Sciatic nerve (tissue), 2 donors: ENCODE measurements around the gene INPP5A. TPM values are rescaled to one million over a fixed set of nuclear protein-coding genes. Genes with fewer than 3 reads are reported as not detected.
A peak's percentile ranks its signal among the peaks of the same experiment; 100 is the strongest.
"Not testable (repeated sequence)": the region's sequence is repeated elsewhere in the genome, so short reads cannot be mapped to it uniquely, and the experiment has no call there.

Source experiments
- ATAC-seq: fragments of 200-7000 bp; cut with Tn5 transposase; one replicate; pipeline ENCODE4 v1.9.1; 2020; ENCODE audit warnings: mild to moderate bottlenecking, moderate library complexity
- DNase-seq: peaks from one replicate; pipeline ENCODE4 v3.0.0-alpha.2; 2020; ENCODE audit warnings: low spot score
- intact Hi-C: fragments of 100-400 bp; cut with DNase I; formaldehyde crosslinking; loops from one replicate; pipeline ENCODE4 v1.14.2; 2022
- total RNA-seq: library from RNA; stranded (reverse); fragmentation: NEBNext Ultra II Directional; extraction: Animal tissue kit (Norgen Biotek cat#: 25700); gene quantifications from one replicate; pipeline ENCODE4 v1.2.1, GENCODE V29; 2021
- donor health status: DM: no; HTN: no; CAD: no.
- donor health status: DM: no; HTN: no; CAD: no.

INPP5A gene, protein sequence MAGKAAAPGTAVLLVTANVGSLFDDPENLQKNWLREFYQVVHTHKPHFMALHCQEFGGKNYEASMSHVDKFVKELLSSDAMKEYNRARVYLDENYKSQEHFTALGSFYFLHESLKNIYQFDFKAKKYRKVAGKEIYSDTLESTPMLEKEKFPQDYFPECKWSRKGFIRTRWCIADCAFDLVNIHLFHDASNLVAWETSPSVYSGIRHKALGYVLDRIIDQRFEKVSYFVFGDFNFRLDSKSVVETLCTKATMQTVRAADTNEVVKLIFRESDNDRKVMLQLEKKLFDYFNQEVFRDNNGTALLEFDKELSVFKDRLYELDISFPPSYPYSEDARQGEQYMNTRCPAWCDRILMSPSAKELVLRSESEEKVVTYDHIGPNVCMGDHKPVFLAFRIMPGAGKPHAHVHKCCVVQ
- total RNA-seq = 54.3 TPM

DNA sequence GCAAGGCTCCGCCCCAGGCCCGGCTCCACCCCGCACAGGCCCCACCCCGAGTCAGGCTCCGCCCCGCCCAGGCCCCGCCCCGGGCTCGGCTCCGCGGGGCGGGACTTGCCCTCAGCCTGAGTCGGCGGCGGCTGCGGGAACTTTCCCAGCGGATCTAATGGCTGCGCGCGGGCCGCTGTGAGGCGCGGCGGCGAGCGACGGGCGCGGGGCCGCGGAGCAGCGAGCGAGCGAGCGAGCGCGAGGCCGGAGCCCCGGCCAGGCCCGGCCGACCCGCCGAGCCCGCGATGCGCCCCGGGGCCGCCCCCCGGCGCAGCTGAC is at the start of gene INPP5A:
Gene INPP5A, plus strand, starts transcription at position 104 of the 318 bp plus-strand sequence. CDS start 310 bp downstream, outside the sequence.
- intact Hi-C loops = no loop called here
- no peak for DNase-seq
- ATAC-seq = no peak

DNA sequence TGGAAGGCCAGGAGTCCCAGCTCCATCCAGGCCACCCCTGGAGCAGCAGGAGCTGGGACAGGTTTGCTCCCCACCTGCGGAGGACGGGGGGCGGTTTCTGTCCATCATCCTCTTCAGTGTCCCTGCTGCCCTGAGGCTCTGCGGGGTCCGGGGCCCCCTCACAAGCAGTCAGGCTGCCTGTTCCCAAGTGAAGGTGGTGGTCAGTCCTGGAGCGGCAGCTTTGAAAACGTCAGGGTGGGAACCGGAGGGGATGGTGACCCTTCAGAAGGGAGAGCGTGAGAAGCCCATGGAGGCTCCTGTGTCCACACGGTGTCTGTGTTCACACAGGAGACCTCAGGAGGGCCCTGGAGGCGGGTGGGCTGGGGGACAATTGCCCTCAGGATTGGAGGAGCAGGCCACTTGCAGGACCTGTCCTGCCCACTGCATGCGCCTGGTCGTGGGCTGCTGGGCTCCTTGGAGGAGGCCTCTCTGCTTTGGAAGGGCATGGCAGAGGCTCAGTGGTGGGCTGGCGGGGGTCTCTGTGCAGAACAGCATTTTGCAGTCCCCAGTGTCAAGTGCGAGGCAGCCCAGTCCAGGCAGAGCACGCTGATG is 49.3 kb upstream of the INPP5A start:
- DNase-seq (peak; percentile 46), ATAC-seq (no peak)
- intact Hi-C loops = no loop called here

DNA sequence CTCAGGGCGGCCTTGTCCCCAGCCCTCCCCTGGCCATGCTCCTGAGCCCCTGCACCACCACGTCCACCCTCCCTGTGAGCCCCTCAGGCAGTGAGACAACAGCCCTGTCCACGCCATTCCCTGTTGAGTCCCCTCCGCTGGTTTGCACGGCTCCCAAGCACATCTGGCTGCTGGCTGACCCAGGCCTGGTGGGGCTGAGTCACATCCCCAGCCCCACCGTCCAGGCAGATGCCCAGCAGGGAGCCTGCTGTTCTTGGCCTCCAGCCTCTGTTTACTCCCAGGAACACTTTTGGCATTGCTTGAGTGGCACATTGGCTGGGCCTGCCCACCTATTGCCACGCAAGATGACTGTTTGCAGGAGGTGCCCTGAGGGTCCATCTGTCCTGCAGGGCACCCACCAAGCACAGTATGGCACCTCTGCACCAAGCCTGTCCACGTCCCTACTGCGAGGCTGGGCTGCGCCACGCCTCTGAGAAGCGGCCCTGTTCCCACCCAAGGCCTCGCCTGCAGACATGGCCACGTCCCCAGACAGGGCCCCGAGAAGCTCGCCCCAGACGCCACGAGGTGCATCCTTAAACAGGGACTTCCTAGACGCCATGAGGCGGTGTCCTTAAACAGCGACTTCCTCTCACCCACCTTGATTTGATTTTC is 48.4 kb upstream of the INPP5A start:
- DNase-seq (peak; percentile 47), ATAC-seq (no peak)
- intact Hi-C loops = no loop called here

DNA sequence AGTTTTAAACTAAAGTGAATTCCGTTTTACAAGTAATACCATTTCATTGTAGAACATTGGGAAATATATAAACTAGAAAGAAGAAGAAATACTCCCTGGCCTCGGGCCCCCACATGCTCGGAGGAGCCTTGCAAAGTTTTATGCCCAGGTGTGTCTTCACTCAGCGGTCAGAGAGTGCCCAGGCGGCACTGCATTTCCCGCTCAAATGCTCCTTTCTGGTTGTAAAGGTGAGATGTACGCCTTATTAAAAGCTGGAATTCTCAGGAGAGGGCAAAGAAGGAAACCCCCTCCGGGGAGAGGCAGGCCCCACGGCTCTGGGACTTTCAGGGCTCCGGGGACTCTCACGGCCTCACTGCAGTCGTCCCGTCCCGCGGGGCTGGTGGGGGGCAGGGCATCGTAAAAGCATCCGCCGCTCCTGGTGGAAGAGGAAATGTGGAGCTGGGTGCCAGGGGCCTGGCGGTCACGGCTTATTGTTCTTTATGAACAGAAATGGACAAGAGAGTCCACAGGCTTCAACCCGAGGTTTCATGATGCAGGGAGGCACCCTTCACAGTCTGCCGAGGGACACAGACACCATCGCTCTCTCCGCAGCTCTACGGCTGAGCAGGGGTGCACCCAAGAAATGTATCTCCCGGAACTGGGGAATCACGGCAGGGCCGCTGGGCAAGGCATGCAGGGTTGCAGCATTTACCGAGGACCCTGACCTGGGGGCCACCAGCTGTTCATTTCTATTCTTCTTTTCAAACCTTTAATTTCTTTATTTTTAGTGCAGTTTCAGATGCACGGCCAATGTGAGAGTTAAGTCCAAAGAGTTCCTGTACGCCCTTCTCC is 47.7 kb upstream of the INPP5A start:
- DNase-seq = peak; percentile 57
- ATAC-seq = no peak
- intact Hi-C loops = no loop called here

DNA sequence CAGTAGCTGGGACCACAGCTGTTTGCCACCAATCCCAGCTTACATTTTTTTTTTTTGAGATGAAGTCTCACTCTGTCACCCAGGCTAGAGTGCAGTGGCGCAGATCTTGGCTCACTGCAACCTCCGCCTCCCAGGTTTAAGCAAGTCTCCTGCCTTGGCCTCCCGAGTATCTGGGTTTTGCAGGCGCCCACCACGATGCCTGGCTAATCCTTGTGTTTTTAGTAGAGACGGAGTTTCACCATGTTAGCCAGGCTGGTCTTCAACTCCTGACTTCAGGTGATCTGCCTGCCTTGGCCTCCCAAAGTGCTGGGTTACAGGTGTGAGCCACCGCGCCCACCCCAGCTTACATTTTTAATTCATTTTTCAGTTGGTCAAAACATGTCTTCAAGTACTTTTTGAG is 46.1 kb upstream of the INPP5A start:
- peak; percentile 31 for DNase-seq
- ATAC-seq, intact Hi-C loops: not testable (repeated sequence)

DNA sequence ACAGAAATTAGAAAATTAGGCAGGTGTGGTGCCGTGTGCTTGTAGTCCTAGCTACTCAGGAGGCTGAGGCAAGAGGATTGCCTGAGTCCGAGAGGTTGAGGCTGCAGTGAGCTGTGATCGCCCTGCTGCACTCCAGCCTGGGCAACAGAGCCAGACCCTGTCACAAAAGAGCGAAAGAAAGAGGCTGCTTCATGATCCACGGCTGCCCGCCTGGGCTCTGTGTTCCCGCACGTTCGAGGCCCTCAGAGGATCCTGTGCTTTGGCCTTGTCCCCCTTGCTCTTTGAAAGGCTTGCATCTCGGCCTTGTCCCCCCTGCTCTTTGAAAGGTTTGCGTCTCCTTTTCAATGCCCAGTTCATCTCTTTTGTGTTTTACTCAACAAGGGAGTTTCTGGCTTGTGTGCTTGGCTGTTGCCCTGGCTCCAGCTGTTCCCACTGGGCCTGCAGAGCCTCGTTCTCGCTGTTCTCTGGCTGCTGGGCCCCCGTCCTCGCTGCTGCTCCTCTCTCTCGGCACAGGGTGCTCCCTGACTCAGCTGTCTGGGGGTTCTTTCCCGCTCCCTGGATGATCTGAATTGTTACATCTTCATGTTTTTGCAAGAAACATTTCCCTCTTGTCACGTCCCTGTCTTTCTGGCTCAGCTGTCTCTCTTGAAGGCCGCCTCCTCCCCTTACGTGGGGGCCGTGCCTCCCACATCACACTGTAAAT is 45.1 kb upstream of the INPP5A start:
- intact Hi-C loops = no loop called here
- DNase-seq = peak; percentile 66
- peak; percentile 79 for ATAC-seq

DNA sequence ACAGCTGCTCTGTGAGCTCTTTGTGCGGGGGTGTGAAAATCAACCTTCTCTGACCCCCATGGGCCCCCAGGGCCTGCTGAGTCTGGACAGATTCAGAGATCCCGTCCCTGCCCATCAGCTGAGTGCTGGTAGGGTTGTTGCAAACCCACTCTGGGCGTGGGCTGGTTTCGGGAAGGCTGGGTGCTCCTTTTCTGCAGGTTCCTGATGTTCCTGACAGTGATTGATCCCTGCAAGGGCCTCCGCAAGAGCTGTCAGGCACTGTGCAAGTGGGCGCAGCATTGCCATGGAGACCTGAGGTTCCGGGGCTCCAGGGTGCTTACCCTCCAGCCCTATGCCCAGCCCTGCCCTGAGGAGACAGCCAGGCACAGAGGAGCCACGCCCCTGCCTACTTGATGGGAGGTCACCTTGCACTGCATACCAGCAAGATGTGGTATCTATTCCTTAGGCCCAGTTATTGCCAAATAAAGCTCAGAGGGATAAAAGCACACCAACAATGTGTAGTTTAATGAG is 44.3 kb upstream of the INPP5A start:
- peak; percentile 8 for ATAC-seq
- DNase-seq = peak; percentile 50
- intact Hi-C loops = no loop called here

DNA sequence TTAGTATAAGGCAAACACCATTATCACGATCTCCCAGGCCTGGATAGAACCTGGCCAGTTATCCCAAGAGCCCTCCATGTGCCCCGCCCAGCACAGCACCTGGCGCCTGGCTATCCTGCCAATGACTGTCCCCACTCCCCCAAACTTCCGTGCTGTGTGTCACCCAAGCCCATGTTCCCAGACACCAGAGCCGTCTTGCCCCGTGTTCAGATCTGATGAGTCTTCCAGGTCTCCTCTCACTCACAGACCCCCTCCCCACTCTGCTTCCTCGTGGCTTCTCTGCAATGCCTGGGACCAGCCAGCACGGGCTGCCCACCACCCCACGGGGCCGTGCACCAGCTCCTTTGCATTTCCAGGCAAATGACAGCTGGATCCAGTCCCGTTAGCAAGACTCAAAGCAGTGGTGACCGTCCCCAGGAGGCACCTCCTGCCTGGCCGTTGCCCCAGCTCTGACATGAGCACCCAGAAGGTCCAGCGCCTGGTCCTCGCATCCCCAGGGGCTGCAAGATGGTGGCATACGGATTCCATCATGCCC is 43.8 kb upstream of the INPP5A start:
- no peak for ATAC-seq
- intact Hi-C loops = no loop called here
- DNase-seq = peak; percentile 53

DNA sequence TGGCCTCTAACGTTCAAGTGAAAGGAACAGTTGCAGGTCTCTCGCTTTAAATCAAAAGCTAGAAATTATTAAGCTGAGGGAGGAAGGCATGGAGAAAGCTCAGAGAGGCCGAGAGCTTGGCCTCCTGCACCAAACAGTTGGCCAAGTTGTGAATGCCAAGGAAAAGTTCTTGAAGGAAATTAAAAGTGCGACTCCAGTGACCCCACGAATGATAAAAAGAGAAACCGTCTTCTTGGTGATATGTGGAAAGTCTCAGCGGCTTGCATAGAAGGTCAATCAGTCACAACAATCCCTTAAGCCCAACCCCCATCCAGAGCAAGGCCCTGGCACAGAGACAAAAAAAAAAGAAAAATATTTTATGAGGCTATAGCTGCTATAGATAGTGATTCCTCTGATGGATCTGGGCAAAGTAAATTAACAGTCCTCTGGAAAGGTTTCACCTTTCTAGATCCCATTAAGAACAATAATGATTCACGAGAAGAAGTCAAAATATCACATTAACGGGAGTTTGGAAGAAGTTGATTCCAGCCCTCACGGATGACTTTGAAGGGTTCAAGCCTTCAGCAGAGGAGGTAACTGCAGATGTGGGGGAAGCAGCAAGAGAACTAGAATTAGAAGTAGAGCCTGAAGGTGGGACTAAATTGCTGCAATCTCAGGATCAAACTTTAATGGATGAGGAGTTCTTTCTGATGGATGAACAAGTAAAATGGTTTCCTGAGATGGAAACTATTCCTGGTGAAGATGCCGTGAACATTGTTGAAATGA is 42.5 kb upstream of the INPP5A start:
- DNase-seq = no peak
- no peak for ATAC-seq
- intact Hi-C loops = no loop called here

DNA sequence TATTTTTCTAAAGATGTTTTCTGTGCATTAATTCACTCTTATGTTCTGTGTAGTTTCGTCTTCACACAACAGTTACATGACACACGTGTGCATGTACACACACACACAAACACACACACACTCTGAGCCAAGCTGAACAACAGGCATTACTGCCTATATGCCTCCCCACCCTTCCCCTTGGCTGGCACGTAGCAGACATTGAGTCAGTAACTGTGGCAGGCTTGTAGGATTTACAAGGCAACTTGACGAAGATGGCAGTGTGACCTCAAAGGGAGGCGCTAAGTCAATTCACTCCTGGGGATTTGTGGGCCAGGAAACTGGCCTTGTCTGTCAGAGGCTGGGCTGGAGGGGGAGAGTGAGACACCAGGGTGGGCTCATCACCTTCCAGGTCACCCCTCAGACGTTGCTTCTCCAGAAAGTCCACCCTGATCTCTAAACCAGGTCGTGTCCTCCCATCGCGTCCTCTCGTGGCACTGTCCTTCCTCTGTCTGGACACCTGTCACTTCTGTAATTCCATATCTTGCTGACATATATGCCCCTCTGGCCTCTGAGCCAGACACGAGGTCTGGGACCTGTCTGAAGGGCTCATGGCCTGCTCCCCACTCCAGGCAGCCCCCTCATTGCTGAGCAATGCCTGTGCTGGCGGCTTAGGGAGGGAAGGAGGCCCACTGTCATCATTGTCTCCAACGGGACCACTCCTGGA is 41.1 kb upstream of the INPP5A start:
- DNase-seq (peak; percentile 30), ATAC-seq (no peak)

DNA sequence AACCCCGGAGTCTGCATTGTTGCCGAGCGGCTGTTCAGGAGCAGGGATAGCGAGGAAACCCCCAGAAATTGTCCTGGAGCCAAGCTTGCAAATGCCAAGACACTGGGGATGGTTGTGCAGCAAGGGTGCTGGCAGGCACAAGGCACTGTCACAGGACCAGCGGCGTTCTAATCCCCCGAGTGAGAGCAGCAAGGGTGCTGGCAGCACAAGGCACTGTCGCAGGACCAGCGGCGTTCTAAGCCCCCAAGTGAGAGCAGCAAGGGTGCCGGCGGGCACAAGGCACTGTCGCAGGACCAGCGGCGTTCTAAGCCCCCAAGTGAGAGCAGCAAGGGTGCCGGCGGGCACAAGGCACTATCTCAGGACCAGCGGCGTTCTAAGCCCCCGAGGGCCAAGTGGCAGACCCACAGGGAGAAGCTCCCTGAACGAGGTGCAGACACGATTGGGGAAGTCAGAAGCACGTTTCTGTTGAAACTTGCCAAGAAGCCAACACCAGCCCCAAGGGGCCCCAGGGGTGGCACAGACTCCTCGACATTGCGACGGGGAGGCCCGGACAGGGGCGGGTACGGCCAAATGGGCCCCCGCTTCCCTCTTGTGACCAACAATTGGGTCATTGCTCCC is 40.4 kb upstream of the INPP5A start:
- intact Hi-C loops = no loop called here
- ATAC-seq = no peak
- DNase-seq = peak; percentile 55

More for the DNA sequence above, 41.1 kb upstream of the INPP5A start:
- intact Hi-C loops = no loop called here

DNA sequence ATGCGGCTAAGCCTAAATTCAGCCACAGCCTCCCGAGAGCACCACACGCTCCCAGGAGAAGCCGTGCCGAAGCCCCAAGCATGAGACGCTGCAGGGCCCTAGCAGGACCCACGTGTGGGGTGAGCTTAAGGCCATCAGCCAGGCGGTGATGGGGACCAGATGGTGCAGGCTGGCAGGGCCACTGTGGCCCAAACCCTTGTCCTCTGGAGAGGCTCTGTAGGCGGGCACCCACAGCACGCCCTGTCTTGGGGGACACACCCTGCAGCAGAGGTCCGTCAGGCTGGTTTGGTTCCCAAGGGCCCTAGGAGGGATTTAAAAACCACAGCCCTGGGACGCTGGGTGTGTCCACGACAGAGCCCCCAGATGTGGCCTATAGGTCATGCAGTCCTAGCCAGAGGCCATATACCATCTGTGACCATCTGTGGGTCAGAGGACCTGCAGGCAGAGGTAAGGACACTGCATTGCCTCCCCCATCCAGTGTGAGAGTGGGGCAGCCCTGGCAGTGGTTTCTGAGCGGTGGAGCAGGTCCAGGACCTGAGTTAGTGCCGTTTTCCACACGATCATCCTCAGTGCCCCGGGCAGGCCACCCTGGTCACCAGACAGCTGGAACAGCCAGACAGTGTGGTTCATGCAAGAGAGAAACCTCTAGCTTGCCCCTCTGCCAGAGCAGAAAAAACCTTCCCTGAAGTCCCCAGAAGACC is 39.6 kb upstream of the INPP5A start:
- DNase-seq (no peak), ATAC-seq (peak; percentile 3)
- intact Hi-C loops = no loop called here

DNA sequence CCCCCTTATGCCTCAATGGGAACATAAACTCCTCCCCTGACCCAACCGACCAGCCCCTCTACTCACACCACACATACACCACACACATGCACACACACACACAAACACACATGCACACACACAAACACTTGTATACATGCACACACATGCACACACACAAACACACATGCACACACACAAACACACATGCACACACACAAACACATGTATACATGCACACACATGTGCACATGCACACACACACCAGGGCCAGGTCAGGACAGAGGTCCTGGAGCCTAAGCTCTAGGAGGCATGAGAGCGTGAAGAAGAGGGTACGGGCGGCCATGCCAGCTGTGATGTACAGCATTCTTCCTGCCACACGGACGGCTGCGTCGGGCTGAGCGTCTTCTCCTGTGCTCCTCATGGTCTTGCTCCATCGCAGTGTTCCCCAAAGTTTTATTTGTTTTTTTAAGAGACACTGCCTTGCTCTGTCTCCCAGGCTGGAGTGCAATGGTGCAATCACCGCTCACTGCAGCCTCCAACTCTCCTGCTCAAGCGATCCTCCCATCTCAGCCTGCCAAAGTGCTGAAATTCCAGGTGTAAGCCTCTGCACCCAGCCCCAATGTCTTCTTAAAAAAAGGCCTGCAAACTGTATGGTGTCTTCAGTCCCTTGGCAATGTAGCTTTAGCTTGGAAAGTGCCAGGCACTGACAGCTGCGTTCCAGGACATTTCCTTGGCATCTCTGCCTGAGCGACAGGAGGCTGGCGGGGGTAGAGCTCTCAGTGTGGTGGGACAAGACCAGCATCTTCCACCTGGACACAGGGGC is 38.8 kb upstream of the INPP5A start:
- DNase-seq = no peak
- ATAC-seq = no peak
- intact Hi-C loops = no loop called here

DNA sequence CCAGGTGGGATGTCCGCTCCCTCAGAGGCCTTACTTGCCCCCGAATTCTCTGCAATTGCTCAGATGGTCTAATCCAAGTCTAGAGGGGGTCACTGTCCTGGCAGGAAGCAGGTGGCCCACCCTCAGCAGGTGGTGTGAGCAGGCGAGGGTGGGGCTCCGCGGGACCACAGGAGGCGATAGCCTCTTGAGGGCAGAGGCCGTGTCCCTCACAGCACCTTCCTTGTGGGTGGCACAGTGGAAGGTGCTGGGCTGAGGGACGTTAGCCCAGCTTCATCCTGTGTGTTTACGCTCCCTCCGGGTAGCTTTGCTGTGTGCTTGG is 38.3 kb upstream of the INPP5A start:
- DNase-seq = no peak
- ATAC-seq = no peak
- intact Hi-C loops = no loop called here

DNA sequence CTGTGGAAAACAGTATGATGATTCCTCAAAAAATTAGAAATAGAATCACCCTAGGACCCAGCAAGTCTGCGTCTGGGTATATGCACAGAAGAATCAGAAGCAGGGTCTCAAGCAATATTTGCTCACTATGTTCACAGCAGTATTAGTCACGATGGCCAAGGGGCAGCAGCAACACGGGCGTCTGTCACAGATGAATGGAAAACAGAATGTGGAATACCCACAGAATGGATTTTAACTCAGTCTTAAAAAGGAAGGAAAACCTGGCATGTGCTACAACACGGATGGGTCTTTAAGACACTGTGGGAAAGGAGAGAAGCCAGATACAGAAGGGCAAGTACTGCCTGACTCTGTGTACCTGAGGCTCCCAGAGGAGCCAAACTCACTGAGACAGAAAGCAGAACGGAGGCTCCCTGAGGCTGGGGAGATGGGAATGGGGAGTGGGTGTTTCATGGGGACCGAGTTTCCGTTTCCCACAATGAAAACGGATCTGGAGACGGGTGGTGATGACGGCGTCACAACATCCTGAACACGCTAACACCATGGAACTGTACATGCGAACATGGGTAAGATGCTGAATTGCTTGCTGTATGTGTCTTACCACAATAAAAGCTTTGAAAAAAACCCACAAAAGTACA is 36.7 kb upstream of the INPP5A start:
- ATAC-seq = no peak
- DNase-seq = peak; percentile 32
- intact Hi-C loops = no loop called here
